Astrocyte (in vitro differentiated cells and primary cell): Measurements from ENCODE around the gene A4GALT. TPM values are rescaled to one million over a fixed set of nuclear protein-coding genes. Genes with fewer than 3 reads are reported as not detected.

Experiments
- DNase-seq: peaks from one replicate; pipeline ENCODE4 v3.0.0-alpha.2; 2010; ENCODE audit warnings: low read depth
- FAIRE-seq: peaks from 2 replicates; lab custom pipeline; 2011; peaks lifted over from hg19 to GRCh38; lab: Jason Lieb, UNC
- H2AFZ ChIP-seq: 2 replicates; pipeline ENCODE4 v1.6.0; 2012; ENCODE audit warnings: low read depth, low read length, inconsistent platforms
- H3K27ac ChIP-seq: 2 replicates; pipeline ENCODE4 v1.5.1; 2011; ENCODE audit warnings: low read depth, low read length, inconsistent platforms
- H3K27me3 ChIP-seq: 2 replicates; pipeline ENCODE4 v1.6.0; 2011; ENCODE audit warnings: low read length, inconsistent platforms; ENCODE audit not compliant: insufficient read depth
- H3K36me3 ChIP-seq: 2 replicates; pipeline ENCODE4 v1.5.1; 2011; ENCODE audit warnings: low read length, inconsistent platforms; ENCODE audit not compliant: insufficient read depth
- H3K4me1 ChIP-seq: 2 replicates; pipeline ENCODE4 v1.5.1; 2011; ENCODE audit warnings: low read length, inconsistent platforms; ENCODE audit not compliant: insufficient read depth
- H3K4me2 ChIP-seq: 2 replicates; pipeline ENCODE4 v1.6.0; 2012; ENCODE audit warnings: low read length, inconsistent platforms
- H3K4me3 ChIP-seq: 2 replicates; pipeline ENCODE4 v1.5.1; 2011; ENCODE audit warnings: low read depth, mild to moderate bottlenecking, low read length, inconsistent platforms; ENCODE audit not compliant: insufficient read depth
- H3K79me2 ChIP-seq: 2 replicates; pipeline ENCODE4 v1.6.0; 2012; ENCODE audit warnings: mild to moderate bottlenecking, low read length, inconsistent platforms; ENCODE audit not compliant: insufficient read depth
- H3K9ac ChIP-seq: 2 replicates; pipeline ENCODE4 v1.6.0; 2012; ENCODE audit warnings: mild to moderate bottlenecking, low read length, inconsistent platforms
- H3K9me3 ChIP-seq: 2 replicates; pipeline ENCODE4 v1.5.1; 2012; ENCODE audit warnings: low read depth, mild to moderate bottlenecking, low read length, inconsistent platforms; ENCODE audit not compliant: insufficient read depth
- H4K20me1 ChIP-seq: 2 replicates; pipeline ENCODE4 v1.6.0; 2012; ENCODE audit warnings: low read length, inconsistent platforms; ENCODE audit not compliant: insufficient read depth
- H3K27ac Mint-ChIP-seq: one replicate; pipeline ENCODE4 v1.8.0; 2021; ENCODE audit warnings: mild to moderate bottlenecking, mixed read lengths; ENCODE audit not compliant: unreplicated experiment
- H3K27me3 Mint-ChIP-seq: one replicate; pipeline ENCODE4 v1.8.0; 2021; ENCODE audit warnings: low read depth, mixed read lengths; ENCODE audit not compliant: unreplicated experiment
- H3K36me3 Mint-ChIP-seq: one replicate; pipeline ENCODE4 v1.8.0; 2021; ENCODE audit warnings: low read depth, mixed read lengths; ENCODE audit not compliant: unreplicated experiment
- H3K4me1 Mint-ChIP-seq: one replicate; pipeline ENCODE4 v1.8.0; 2021; ENCODE audit warnings: low read depth, mixed read lengths; ENCODE audit not compliant: unreplicated experiment
- H3K4me3 Mint-ChIP-seq: one replicate; pipeline ENCODE4 v1.8.0; 2021; ENCODE audit warnings: mild to moderate bottlenecking, moderate library complexity, mixed read lengths; ENCODE audit not compliant: unreplicated experiment
- H3K9me3 Mint-ChIP-seq: one replicate; pipeline ENCODE4 v1.8.0; 2021; ENCODE audit warnings: mild to moderate bottlenecking, mixed read lengths; ENCODE audit not compliant: unreplicated experiment
- EZH2 ChIP-seq: IDR thresholded peaks from 2 replicates; pipeline ENCODE4 v1.6.1; 2012; ENCODE audit warnings: mild to moderate bottlenecking, low read length, inconsistent platforms; ENCODE audit not compliant: insufficient read depth
- total RNA-seq: library from RNA; stranded (reverse); gene quantifications from 2 replicates; pipeline ENCODE4 v1.2.1, GENCODE V29; 2021
- TF ChIP-seq, protein P1 (sequence below): IDR thresholded peaks from 2 replicates; pipeline ENCODE4 v1.5.1; 2011; ENCODE audit warnings: low read depth, mild to moderate bottlenecking, inconsistent platforms, low read length, moderate library complexity; ENCODE audit not compliant: insufficient read depth

Gene A4GALT
- total RNA-seq, 1 donor from 2014 or later, result 1.9 TPM

GRCh38 chr22:42716221-42716620 lies 4.4 kb downstream of the A4GALT start:
- TF ChIP-seq, protein P1, sequence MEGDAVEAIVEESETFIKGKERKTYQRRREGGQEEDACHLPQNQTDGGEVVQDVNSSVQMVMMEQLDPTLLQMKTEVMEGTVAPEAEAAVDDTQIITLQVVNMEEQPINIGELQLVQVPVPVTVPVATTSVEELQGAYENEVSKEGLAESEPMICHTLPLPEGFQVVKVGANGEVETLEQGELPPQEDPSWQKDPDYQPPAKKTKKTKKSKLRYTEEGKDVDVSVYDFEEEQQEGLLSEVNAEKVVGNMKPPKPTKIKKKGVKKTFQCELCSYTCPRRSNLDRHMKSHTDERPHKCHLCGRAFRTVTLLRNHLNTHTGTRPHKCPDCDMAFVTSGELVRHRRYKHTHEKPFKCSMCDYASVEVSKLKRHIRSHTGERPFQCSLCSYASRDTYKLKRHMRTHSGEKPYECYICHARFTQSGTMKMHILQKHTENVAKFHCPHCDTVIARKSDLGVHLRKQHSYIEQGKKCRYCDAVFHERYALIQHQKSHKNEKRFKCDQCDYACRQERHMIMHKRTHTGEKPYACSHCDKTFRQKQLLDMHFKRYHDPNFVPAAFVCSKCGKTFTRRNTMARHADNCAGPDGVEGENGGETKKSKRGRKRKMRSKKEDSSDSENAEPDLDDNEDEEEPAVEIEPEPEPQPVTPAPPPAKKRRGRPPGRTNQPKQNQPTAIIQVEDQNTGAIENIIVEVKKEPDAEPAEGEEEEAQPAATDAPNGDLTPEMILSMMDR, result no peak
- no peak for TF ChIP-seq EZH2
- no peaks in the 10 kb centered on the region for H3K36me3 ChIP-seq
- no peak overlapping the region for H3K4me3 ChIP-seq
- Mint-ChIP-seq H3K4me3 (no peak overlapping the region), H3K27ac (no peak overlapping the region), H3K27me3 (peaks cover 24% of the 10 kb centered on the region), H3K36me3 (no peaks in the 10 kb centered on the region), H3K4me1 (peaks cover 5% of the 10 kb centered on the region), H3K9me3 (peaks cover 4% of the 10 kb centered on the region)
- peaks cover 6% of the 10 kb centered on the region for H3K4me1 ChIP-seq
- no peaks in the 10 kb centered on the region for H3K79me2 ChIP-seq
- H3K27me3 ChIP-seq, result peaks cover 29% of the 10 kb centered on the region
- H3K9ac ChIP-seq, result no peak overlapping the region
- peak; percentile 8 for DNase-seq
- no peak overlapping the region for H3K4me2 ChIP-seq
- no peak overlapping the region for H2AFZ ChIP-seq
- H3K27ac ChIP-seq, result no peak overlapping the region
- no peak for FAIRE-seq
- peaks cover 18% of the 10 kb centered on the region for H4K20me1 ChIP-seq
- no peaks in the 10 kb centered on the region for H3K9me3 ChIP-seq

GRCh38 chr22:42714768-42715390 lies 5.8 kb downstream of the A4GALT start:
- Mint-ChIP-seq H3K4me1 (peaks cover 5% of the 10 kb centered on the region), H3K27ac (peak overlapping the region; percentile 83), H3K27me3 (peaks cover 21% of the 10 kb centered on the region), H3K9me3 (peaks cover 5% of the 10 kb centered on the region), H3K36me3 (no peaks in the 10 kb centered on the region), H3K4me3 (no peak overlapping the region)
- no peak overlapping the region for H3K9ac ChIP-seq
- H3K79me2 ChIP-seq, result no peaks in the 10 kb centered on the region
- FAIRE-seq (no peak), DNase-seq (peak; percentile 19)
- no peak overlapping the region for H2AFZ ChIP-seq
- TF ChIP-seq, protein P1, result no peak
- no peak for TF ChIP-seq EZH2
- no peak overlapping the region for H3K4me3 ChIP-seq
- H4K20me1 ChIP-seq, result peaks cover 18% of the 10 kb centered on the region
- no peak overlapping the region for H3K27ac ChIP-seq
- no peaks in the 10 kb centered on the region for H3K36me3 ChIP-seq
- H3K4me2 ChIP-seq, result peak overlapping the region; percentile 22
- peaks cover 6% of the 10 kb centered on the region for H3K4me1 ChIP-seq
- peaks cover 25% of the 10 kb centered on the region for H3K27me3 ChIP-seq
- no peaks in the 10 kb centered on the region for H3K9me3 ChIP-seq

DNA sequence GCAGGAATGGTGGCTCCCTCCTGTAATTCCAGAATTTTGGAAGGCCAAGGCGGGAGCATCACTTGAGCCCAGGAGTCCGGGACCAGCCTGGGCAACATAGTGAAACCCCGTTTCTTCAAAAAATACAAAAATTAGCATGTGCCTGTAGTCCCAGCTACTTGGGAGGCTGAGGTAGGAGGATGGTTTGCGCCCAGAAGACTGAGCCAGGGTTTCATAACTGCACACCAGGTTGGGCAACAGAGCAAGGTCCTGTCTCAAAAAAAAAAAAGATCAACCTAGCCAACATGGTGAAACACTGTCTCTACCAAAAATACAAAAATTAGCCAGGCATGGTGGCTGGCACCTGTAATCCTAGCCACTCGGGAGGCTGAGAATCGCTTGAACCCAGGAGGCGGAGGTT lies 6.4 kb downstream of the A4GALT start:
- H3K27me3 ChIP-seq, result peaks cover 19% of the 10 kb centered on the region
- peaks cover 5% of the 10 kb centered on the region for H3K4me1 Mint-ChIP-seq
- FAIRE-seq (no peak), DNase-seq (no peak)
- no peak overlapping the region for H3K9ac ChIP-seq
- no peak overlapping the region for H3K4me3 Mint-ChIP-seq
- H3K36me3 ChIP-seq, result no peaks in the 10 kb centered on the region
- no peaks in the 10 kb centered on the region for H3K9me3 ChIP-seq
- H3K4me3 ChIP-seq, result no peak overlapping the region
- no peak overlapping the region for H3K27ac Mint-ChIP-seq
- H3K4me2 ChIP-seq, result no peak overlapping the region
- peaks cover 12% of the 10 kb centered on the region for H4K20me1 ChIP-seq
- H3K27me3 Mint-ChIP-seq, result peaks cover 15% of the 10 kb centered on the region
- H3K9me3 Mint-ChIP-seq, result peaks cover 8% of the 10 kb centered on the region
- no peak overlapping the region for H2AFZ ChIP-seq
- TF ChIP-seq EZH2, result no peak
- TF ChIP-seq, protein P1, result no peak
- H3K27ac ChIP-seq, result no peak overlapping the region
- H3K4me1 ChIP-seq, result peaks cover 2% of the 10 kb centered on the region
- no peaks in the 10 kb centered on the region for H3K36me3 Mint-ChIP-seq
- no peaks in the 10 kb centered on the region for H3K79me2 ChIP-seq
